GM23338 (cell line): Measurements from ENCODE around the gene ADAMTS15. TPM values are rescaled to one million over a fixed set of nuclear protein-coding genes. Genes with fewer than 3 reads are reported as not detected.

Experiments
- ATAC-seq: fragments of 200-7000 bp; cut with Tn5 transposase; 3 replicates; pipeline ENCODE4 v1.9.1; 2020
- DNase-seq: peaks from one replicate; pipeline ENCODE4 v3.0.0-alpha.2; 2015; ENCODE audit warnings: low spot score
- H2AFZ ChIP-seq: fragments of 200-600 bp; sonication (generic); 2 replicates; pipeline ENCODE4 v1.8.0; 2016; ENCODE audit warnings: antibody characterized with exemption, mild to moderate bottlenecking, moderate library complexity
- H3F3A ChIP-seq: fragments of 200-600 bp; sonication (generic); replicated peaks from 2 replicates; pipeline ENCODE4 v1.8.0; 2017; ENCODE audit warnings: antibody characterized with exemption, mixed run types, low read depth
- H3K27ac ChIP-seq: fragments of 200-600 bp; sonication (generic); 2 replicates; pipeline ENCODE4 v1.6.1; 2016; ENCODE audit warnings: low read depth
- H3K27me3 ChIP-seq: fragments of 200-600 bp; sonication (generic); 2 replicates; pipeline ENCODE4 v1.8.0; 2016; ENCODE audit warnings: mild to moderate bottlenecking, mixed run types, moderate library complexity; ENCODE audit not compliant: insufficient read depth
- H3K36me3 ChIP-seq: fragments of 200-600 bp; sonication (generic); 2 replicates; pipeline ENCODE4 v1.8.0; 2016; ENCODE audit warnings: mild to moderate bottlenecking; ENCODE audit not compliant: insufficient read depth
- H3K4me1 ChIP-seq: fragments of 200-600 bp; sonication (generic); 2 replicates; pipeline ENCODE4 v1.8.0; 2016; ENCODE audit warnings: mild to moderate bottlenecking, moderate library complexity; ENCODE audit not compliant: insufficient read depth
- H3K4me2 ChIP-seq: fragments of 200-600 bp; sonication (generic); 2 replicates; pipeline ENCODE4 v1.7.1; 2017; ENCODE audit warnings: mixed run types
- H3K4me3 ChIP-seq: fragments of 200-600 bp; sonication (generic); 2 replicates; pipeline ENCODE4 v1.6.1; 2016; ENCODE audit warnings: mixed run types
- H3K79me2 ChIP-seq: fragments of 200-600 bp; sonication (generic); replicated peaks from 2 replicates; pipeline ENCODE4 v1.8.0; 2017; ENCODE audit warnings: mild to moderate bottlenecking; ENCODE audit not compliant: insufficient read depth
- H3K9me2 ChIP-seq: fragments of 200-600 bp; sonication (generic); 2 replicates; pipeline ENCODE4 v1.8.0; 2017; ENCODE audit not compliant: insufficient read depth
- H4K20me1 ChIP-seq: fragments of 200-600 bp; sonication (generic); replicated peaks from 2 replicates; pipeline ENCODE4 v1.8.0; 2017; ENCODE audit warnings: mild to moderate bottlenecking; ENCODE audit not compliant: insufficient read depth
- H3K27ac Mint-ChIP-seq: 2 replicates; pipeline ENCODE4 v1.8.0; 2020; ENCODE audit warnings: inconsistent platforms, mild to moderate bottlenecking, moderate library complexity, mixed read lengths
- H3K27me3 Mint-ChIP-seq: 3 replicates; pipeline ENCODE4 v1.8.0; 2022; ENCODE audit warnings: low read depth, mild to moderate bottlenecking, moderate library complexity, mixed read lengths, inconsistent platforms; ENCODE audit not compliant: insufficient read depth, poor library complexity
- H3K36me3 Mint-ChIP-seq: 3 replicates; pipeline ENCODE4 v1.8.0; 2021; ENCODE audit warnings: low read depth, mild to moderate bottlenecking, inconsistent platforms, moderate library complexity, mixed read lengths
- H3K4me1 Mint-ChIP-seq: 3 replicates; pipeline ENCODE4 v1.8.0; 2020; ENCODE audit warnings: mild to moderate bottlenecking, inconsistent platforms, mixed read lengths
- H3K4me3 Mint-ChIP-seq: 3 replicates; pipeline ENCODE4 v1.8.0; 2021; ENCODE audit warnings: moderate library complexity, mild to moderate bottlenecking, inconsistent platforms, mixed read lengths
- H3K9me3 Mint-ChIP-seq: 3 replicates; pipeline ENCODE4 v1.8.0; 2020; ENCODE audit warnings: moderate library complexity, mild to moderate bottlenecking, inconsistent platforms, mixed read lengths
- CREB1 ChIP-seq: fragments of 250-450 bp; sonication (Bioruptor Pico); IDR thresholded peaks from 2 replicates; pipeline ENCODE4 v1.5.0; 2020; ENCODE audit warnings: low read depth, mild to moderate bottlenecking, moderate library complexity
- CTCF ChIP-seq, 2 experiments: fragments of 200-600 bp in 1 of 2; sonication (generic) in 1 of 2; conservative IDR thresholded peaks; 2 replicates each; pipeline versions ENCODE4 v1.5.1 to v1.6.1; 2016 to 2017; ENCODE audit warnings: antibody characterized with exemption in 2 of 2, low read depth in 2 of 2, mild to moderate bottlenecking in 2 of 2, moderate library complexity in 1 of 2
- ETS1 ChIP-seq: IDR thresholded peaks from 2 replicates; pipeline ENCODE4 v1.6.1; 2016; ENCODE audit warnings: antibody characterized with exemption
- EZH2 ChIP-seq: fragments of 200-600 bp; sonication (generic); IDR thresholded peaks from one replicate; pipeline ENCODE4 v1.8.0; 2017; ENCODE audit warnings: antibody characterized with exemption, mild to moderate bottlenecking, low read depth; ENCODE audit not compliant: unreplicated experiment
- EZH2phosphoT487 ChIP-seq: fragments of 200-600 bp; sonication (generic); IDR thresholded peaks from one replicate; pipeline ENCODE4 v1.8.1; 2018; ENCODE audit warnings: antibody characterized with exemption; ENCODE audit not compliant: unreplicated experiment
- JUNB ChIP-seq: IDR thresholded peaks from one replicate; pipeline ENCODE4 v1.6.1; 2016; ENCODE audit warnings: antibody characterized with exemption; ENCODE audit not compliant: unreplicated experiment
- NANOG ChIP-seq: IDR thresholded peaks from 2 replicates; pipeline ENCODE4 v1.6.1; 2016; ENCODE audit warnings: antibody characterized with exemption, borderline replicate concordance
- POLR2AphosphoS5 ChIP-seq: IDR thresholded peaks from 2 replicates; pipeline ENCODE4 v1.6.1; 2016; ENCODE audit warnings: antibody characterized with exemption, low read depth
- REST ChIP-seq: IDR thresholded peaks from one replicate; pipeline ENCODE4 v1.6.1; 2018; ENCODE audit warnings: antibody characterized with exemption; ENCODE audit not compliant: unreplicated experiment
- STAT1 ChIP-seq: IDR thresholded peaks from one replicate; pipeline ENCODE4 v1.6.1; 2016; ENCODE audit warnings: antibody characterized with exemption; ENCODE audit not compliant: unreplicated experiment
- ZNF114 ChIP-seq: fragments of 250-450 bp; sonication (Bioruptor Pico); IDR thresholded peaks from 2 replicates; pipeline ENCODE4 v1.5.0; 2020; ENCODE audit warnings: mild to moderate bottlenecking, moderate library complexity
- ZNF331 ChIP-seq: fragments of 250-450 bp; sonication (Bioruptor Pico); IDR thresholded peaks from 2 replicates; pipeline ENCODE4 v1.5.0; 2020; ENCODE audit warnings: low read depth, mild to moderate bottlenecking, moderate library complexity
- ZNF462 ChIP-seq: fragments of 250-450 bp; sonication (Bioruptor Pico); IDR thresholded peaks from 2 replicates; pipeline ENCODE4 v1.5.0; 2020; ENCODE audit warnings: mild to moderate bottlenecking, moderate library complexity
- polyA plus RNA-seq: library from polyadenylated mRNA; unstranded; fragments of >200 nt; fragmentation: Nextera tagmentation; extraction: Ambion mirVana; gene quantifications from 2 replicates; pipeline ENCODE4 v1.2.1, GENCODE V29; 2016
- total RNA-seq: library from RNA; depleted of rRNA; stranded (reverse); fragments of >200 nt; shearing (Covaris generic); gene quantifications from 2 replicates; pipeline ENCODE4 v1.2.3, GENCODE V29; 2014

The ADAMTS15 gene
- total and polyA plus RNA-seq, 2 experiments from 2014 or later: 0.42 to 5.6 TPM

GRCh38 chr11:130486987-130487923 is 38.8 kb downstream of the ADAMTS15 start:
- no peaks in the 10 kb centered on the region for H3K36me3 ChIP-seq
- no peaks in the 10 kb centered on the region for H3K27me3 ChIP-seq
- no peaks in the 10 kb centered on the region for H3K4me1 Mint-ChIP-seq
- no peak overlapping the region; the same call in 1 of the 2 replicates for H2AFZ ChIP-seq
- no peaks in the 10 kb centered on the region for H4K20me1 ChIP-seq
- peaks cover 4% of the 10 kb centered on the region; the same call in 1 of the 3 replicates for H3K9me3 Mint-ChIP-seq
- no peak for DNase-seq
- H3K4me3 ChIP-seq: no peak overlapping the region
- H3K27ac ChIP-seq: no peak overlapping the region
- no peaks in the 10 kb centered on the region for H3F3A ChIP-seq
- H3K36me3 Mint-ChIP-seq: no peaks in the 10 kb centered on the region
- no peak overlapping the region for H3K4me2 ChIP-seq
- TF ChIP-seq EZH2phosphoT487 (no peak), CREB1 (no peak), REST (no peak), NANOG (no peak), EZH2 (no peak), ZNF331 (no peak), STAT1 (no peak), ETS1 (no peak), POLR2AphosphoS5 (no peak), ZNF114 (CRISPR knock-in tag) (no peak), ZNF462 (CRISPR knock-in tag) (no peak), CTCF (conservative IDR thresholded peaks at IDR 0.05; ENCODE audit: low read depth in 2 of 2) (no peak), JUNB (no peak)
- no peak overlapping the region for H3K27ac Mint-ChIP-seq
- no peaks in the 10 kb centered on the region for H3K79me2 ChIP-seq
- no peak overlapping the region for H3K4me3 Mint-ChIP-seq
- peaks cover 4% of the 10 kb centered on the region for H3K27me3 Mint-ChIP-seq
- no peaks in the 10 kb centered on the region for H3K9me2 ChIP-seq
- H3K4me1 ChIP-seq: no peaks in the 10 kb centered on the region
- no peak for ATAC-seq
